HEK293 (cell line): Measurements from ENCODE around the gene FAM210B.

Experiments
- CTCF ChIA-PET: fragments of 350-600 bp; formaldehyde crosslinking; extraction: SDS; loops from one replicate; lab custom pipeline; 2021; ENCODE audit warnings: antibody characterized with exemption; lab: Yijun Ruan, JAX
- POLR2A ChIA-PET: fragments of 300-600 bp; formaldehyde crosslinking; extraction: SDS; loops from one replicate; lab custom pipeline; 2020; ENCODE audit warnings: antibody characterized with exemption, inconsistent platforms; lab: Yijun Ruan, JAX
- H3K27ac ChIP-seq: fragments of 200-500 bp; sonication (Bioruptor generic); 2 replicates; pipeline ENCODE4 v1.5.1; 2014; ENCODE audit warnings: low read depth, low read length, control low read depth, inconsistent platforms; ENCODE audit errors: extremely low read depth
- H3K36me3 ChIP-seq, 2 experiments: fragments of 200-500 bp in 1 of 2; sonication (Bioruptor generic) in 1 of 2; 1 replicate in 1 of 2; 2 replicates in 1 of 2; pipeline ENCODE4 v1.5.1; 2014 to 2017; ENCODE audit warnings: inconsistent platforms in 2 of 2, low read length in 2 of 2; ENCODE audit not compliant: control insufficient read depth in 2 of 2, insufficient read depth in 1 of 2
- H3K4me1 ChIP-seq: fragments of 200-500 bp; sonication (Bioruptor generic); 2 replicates; pipeline ENCODE4 v1.5.1; 2014; ENCODE audit warnings: mild to moderate bottlenecking, low read length, inconsistent platforms; ENCODE audit not compliant: control insufficient read depth, insufficient read depth
- H3K4me3 ChIP-seq: 2 replicates; pipeline ENCODE4 v1.5.1; 2011; ENCODE audit warnings: low read depth, mild to moderate bottlenecking, control low read depth, low read length, moderate library complexity
- H3K9me3 ChIP-seq: fragments of 200-500 bp; sonication (Bioruptor generic); 2 replicates; pipeline ENCODE4 v1.5.1; 2014; ENCODE audit warnings: low read depth, low read length, inconsistent platforms; ENCODE audit not compliant: control insufficient read depth, insufficient read depth
- AEBP2 ChIP-seq: fragments of 450-650 bp; formaldehyde crosslinking; IDR thresholded peaks from 2 replicates; pipeline ENCODE4 v1.5.1; 2016; ENCODE audit warnings: missing biosample characterization, missing genetic modification characterization, borderline replicate concordance
- BCL11A ChIP-seq: fragments of 450-650 bp; formaldehyde crosslinking; IDR thresholded peaks from 2 replicates; pipeline ENCODE4 v1.5.1; 2016; ENCODE audit warnings: low read depth, missing biosample characterization, missing genetic modification characterization
- BCL6B ChIP-seq: fragments of 450-650 bp; formaldehyde crosslinking; IDR thresholded peaks from 2 replicates; pipeline ENCODE4 v1.5.1; 2017; ENCODE audit warnings: missing biosample characterization, missing genetic modification characterization
- ELK4 ChIP-seq: IDR thresholded peaks from 2 replicates; pipeline ENCODE4 v1.6.1; 2011; ENCODE audit warnings: mild to moderate bottlenecking, low read depth, low read length, borderline replicate concordance
- HIC1 ChIP-seq: fragments of 450-650 bp; formaldehyde crosslinking; IDR thresholded peaks from 2 replicates; pipeline ENCODE4 v1.5.1; 2016; ENCODE audit warnings: missing biosample characterization, missing genetic modification characterization
- SP7 ChIP-seq: fragments of 450-650 bp; formaldehyde crosslinking; IDR thresholded peaks from 2 replicates; pipeline ENCODE4 v1.5.1; 2016; ENCODE audit warnings: missing biosample characterization, missing genetic modification characterization
- ZBTB17 ChIP-seq: fragments of 450-650 bp; formaldehyde crosslinking; IDR thresholded peaks from 2 replicates; pipeline ENCODE4 v1.5.1; 2016; ENCODE audit warnings: missing biosample characterization, missing genetic modification characterization
- ZBTB49 ChIP-seq: fragments of 450-650 bp; formaldehyde crosslinking; IDR thresholded peaks from 2 replicates; pipeline ENCODE4 v1.5.1; 2016; ENCODE audit warnings: missing biosample characterization, missing genetic modification characterization, low read depth
- ZBTB8A ChIP-seq: fragments of 450-650 bp; formaldehyde crosslinking; IDR thresholded peaks from 2 replicates; pipeline ENCODE4 v1.5.1; 2016; ENCODE audit warnings: missing biosample characterization, missing genetic modification characterization
- ZFP41 ChIP-seq: fragments of 450-650 bp; formaldehyde crosslinking; IDR thresholded peaks from 2 replicates; pipeline ENCODE4 v1.5.1; 2016; ENCODE audit warnings: missing biosample characterization, missing genetic modification characterization, borderline replicate concordance
- ZNF184 ChIP-seq: fragments of 450-650 bp; IDR thresholded peaks from 2 replicates; pipeline ENCODE4 v1.5.1; 2018; ENCODE audit warnings: missing biosample characterization, mild to moderate bottlenecking, missing genetic modification characterization
- ZNF19 ChIP-seq: fragments of 450-650 bp; formaldehyde crosslinking; IDR thresholded peaks from 2 replicates; pipeline ENCODE4; 2016; ENCODE audit warnings: missing biosample characterization, missing genetic modification characterization, low read depth
- ZNF223 ChIP-seq: fragments of 450-650 bp; formaldehyde crosslinking; IDR thresholded peaks from 2 replicates; pipeline ENCODE4 v1.5.1; 2016; ENCODE audit warnings: missing biosample characterization, missing genetic modification characterization
- ZNF280C ChIP-seq: fragments of 450-650 bp; formaldehyde crosslinking; IDR thresholded peaks from 2 replicates; pipeline ENCODE4 v1.5.1; 2016; ENCODE audit warnings: missing biosample characterization, missing genetic modification characterization
- ZNF341 ChIP-seq: fragments of 450-650 bp; formaldehyde crosslinking; IDR thresholded peaks from 2 replicates; pipeline ENCODE4; 2016; ENCODE audit warnings: low read depth, missing biosample characterization, missing genetic modification characterization
- ZNF433 ChIP-seq: fragments of 450-650 bp; formaldehyde crosslinking; IDR thresholded peaks from 2 replicates; pipeline ENCODE4 v1.5.1; 2016; ENCODE audit warnings: missing biosample characterization, missing genetic modification characterization, low read depth
- ZNF529 ChIP-seq: fragments of 450-650 bp; formaldehyde crosslinking; IDR thresholded peaks from 2 replicates; pipeline ENCODE4 v1.5.1; 2017; ENCODE audit warnings: missing genetic modification characterization, missing biosample characterization; ENCODE audit not compliant: insufficient replicate concordance
- ZNF555 ChIP-seq: fragments of 450-650 bp; formaldehyde crosslinking; conservative IDR thresholded peaks from 2 replicates; pipeline ENCODE4 v1.5.1; 2017; ENCODE audit warnings: missing biosample characterization, mild to moderate bottlenecking, missing genetic modification characterization, inconsistent platforms
- ZNF560 ChIP-seq: fragments of 450-650 bp; formaldehyde crosslinking; IDR thresholded peaks from 2 replicates; pipeline ENCODE4 v1.5.1; 2017; ENCODE audit warnings: missing biosample characterization, missing genetic modification characterization, borderline replicate concordance
- ZNF791 ChIP-seq: fragments of 450-650 bp; formaldehyde crosslinking; IDR thresholded peaks from 2 replicates; pipeline ENCODE4 v1.5.1; 2016; ENCODE audit warnings: missing biosample characterization, missing genetic modification characterization
- ZSCAN18 ChIP-seq: fragments of 450-650 bp; formaldehyde crosslinking; IDR thresholded peaks from 2 replicates; pipeline ENCODE4 v1.5.1; 2016; ENCODE audit warnings: missing biosample characterization, missing genetic modification characterization

FAM210B gene

GRCh38 chr20:56393653-56394052 is 34.9 kb downstream of the FAM210B start:
- H3K4me1 ChIP-seq, result peaks cover 4% of the 10 kb centered on the region; the same call in 1 of the 2 replicates
- peaks cover 22 to 72% of the 10 kb centered on the region in 2 experiments for H3K36me3 ChIP-seq
- no peak overlapping the region for H3K27ac ChIP-seq
- no peaks in the 10 kb centered on the region for H3K9me3 ChIP-seq
- TF ChIP-seq SP7 (tag by site-specific recombination) (no peak), ZNF555 (tag by site-specific recombination) (no peak), ZNF19 (tag by site-specific recombination) (no peak), ZNF341 (tag by site-specific recombination) (no peak), AEBP2 (tag by site-specific recombination) (no peak), ZBTB17 (tag by site-specific recombination) (no peak), ZNF560 (tag by site-specific recombination) (no peak), ZBTB49 (tag by site-specific recombination) (no peak), ZSCAN18 (tag by site-specific recombination) (no peak), ELK4 (no peak), ZNF791 (tag by site-specific recombination) (no peak), BCL6B (tag by site-specific recombination) (no peak), BCL11A (no peak)
- TF ChIP-seq, all 188 proteins: peak for 0
- H3K4me3 ChIP-seq, result peak overlapping the region; percentile 88
- ChIA-PET CTCF (interaction anchor here (0.7 kb wide), 1 partner anchor 8 kb away, joined by 3 read pairs; no protein-coding TSS in a partner anchor), POLR2A (no interaction called here)

GRCh38 chr20:56395166-56395565 is 36.4 kb downstream of the FAM210B start:
- Histone ChIP-seq H3K27ac (no peak overlapping the region), H3K4me3 (no peak overlapping the region), H3K36me3 (peaks cover 24 to 72% of the 10 kb centered on the region in 2 experiments), H3K4me1 (peaks cover 4% of the 10 kb centered on the region; the same call in 1 of the 2 replicates), H3K9me3 (no peaks in the 10 kb centered on the region)
- CTCF ChIA-PET, result interaction anchor here (0.9 to 1.3 kb wide), 2 partner anchors 9 to 155 kb away, joined by 3 to 4 read pairs; no protein-coding TSS in a partner anchor
- POLR2A ChIA-PET, result interaction anchor here (1.3 kb wide), 1 partner anchor 36 kb away, joined by 3 read pairs; no protein-coding TSS in a partner anchor
- TF ChIP-seq ZNF433 (tag by site-specific recombination), result no peak
- TF ChIP-seq ZNF223 (tag by site-specific recombination), result no peak
- no peak for TF ChIP-seq ZNF184 (tag by site-specific recombination)
- no peak for TF ChIP-seq ZNF529 (tag by site-specific recombination)
- TF ChIP-seq ZFP41, result no peak
- no peak for TF ChIP-seq HIC1 (tag by site-specific recombination)
- TF ChIP-seq ZNF280C (tag by site-specific recombination), result no peak
- TF ChIP-seq ZBTB8A (tag by site-specific recombination), result no peak
- TF ChIP-seq SP7 (tag by site-specific recombination), result no peak
